ENCODE data around the gene MINDY1. TPM values are rescaled to one million over a fixed set of nuclear protein-coding genes. Genes with fewer than 3 reads are reported as not detected.

The MINDY1 gene
- total and polyA plus RNA-seq, 2 experiments from 2014 or later = 5.8 to 18.5 TPM

DNA sequence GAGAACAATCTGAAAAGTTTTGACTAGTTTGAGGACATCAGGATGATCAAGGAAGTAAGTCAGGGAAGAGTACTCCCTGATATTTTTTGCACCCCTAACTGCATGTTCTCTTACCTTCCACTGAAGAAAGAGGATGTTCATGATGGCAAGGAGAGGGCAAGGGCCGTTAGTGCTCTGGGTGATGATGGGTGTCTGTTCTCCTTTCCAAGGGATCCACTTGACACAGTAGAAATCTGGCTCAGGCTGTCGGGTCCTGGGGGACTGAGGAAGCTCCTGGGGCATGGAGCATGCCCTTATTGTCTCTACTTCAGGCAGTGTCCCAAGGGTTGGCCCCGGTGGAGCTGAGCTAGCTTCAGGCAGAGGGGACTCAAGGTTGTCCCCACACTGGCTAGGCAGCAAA, 4.7 kb downstream of the MINDY1 start:
- no peaks in the 10 kb centered on the region for H3K27me3 ChIP-seq
- H3K9me2 ChIP-seq (replicated peaks; ENCODE audit: insufficient read depth) = no peaks in the 10 kb centered on the region
- no peak overlapping the region for H3K27ac ChIP-seq
- H4K20me1 ChIP-seq (ENCODE audit: insufficient read depth, poor library complexity, severe bottlenecking) = no peaks in the 10 kb centered on the region
- H3K4me1 ChIP-seq (ENCODE audit: insufficient read depth) = peaks cover 34% of the 10 kb centered on the region
- H3K36me3 ChIP-seq (replicated peaks; ENCODE audit: insufficient read depth, low read depth) = no peaks in the 10 kb centered on the region
- TF ChIP-seq, protein P1, sequence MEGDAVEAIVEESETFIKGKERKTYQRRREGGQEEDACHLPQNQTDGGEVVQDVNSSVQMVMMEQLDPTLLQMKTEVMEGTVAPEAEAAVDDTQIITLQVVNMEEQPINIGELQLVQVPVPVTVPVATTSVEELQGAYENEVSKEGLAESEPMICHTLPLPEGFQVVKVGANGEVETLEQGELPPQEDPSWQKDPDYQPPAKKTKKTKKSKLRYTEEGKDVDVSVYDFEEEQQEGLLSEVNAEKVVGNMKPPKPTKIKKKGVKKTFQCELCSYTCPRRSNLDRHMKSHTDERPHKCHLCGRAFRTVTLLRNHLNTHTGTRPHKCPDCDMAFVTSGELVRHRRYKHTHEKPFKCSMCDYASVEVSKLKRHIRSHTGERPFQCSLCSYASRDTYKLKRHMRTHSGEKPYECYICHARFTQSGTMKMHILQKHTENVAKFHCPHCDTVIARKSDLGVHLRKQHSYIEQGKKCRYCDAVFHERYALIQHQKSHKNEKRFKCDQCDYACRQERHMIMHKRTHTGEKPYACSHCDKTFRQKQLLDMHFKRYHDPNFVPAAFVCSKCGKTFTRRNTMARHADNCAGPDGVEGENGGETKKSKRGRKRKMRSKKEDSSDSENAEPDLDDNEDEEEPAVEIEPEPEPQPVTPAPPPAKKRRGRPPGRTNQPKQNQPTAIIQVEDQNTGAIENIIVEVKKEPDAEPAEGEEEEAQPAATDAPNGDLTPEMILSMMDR (IDR thresholded peaks at IDR 0.05; ENCODE audit: poor library complexity) = no peak
- TF ChIP-seq EZH2phosphoT487 (IDR thresholded peaks at IDR 0.05; ENCODE audit: low read depth, severe bottlenecking, unreplicated experiment) (no peak), EZH2 (IDR thresholded peaks at IDR 0.05; ENCODE audit: borderline replicate concordance) (no peak)
- H3K9me3 ChIP-seq (ENCODE audit: low read depth) = no peaks in the 10 kb centered on the region
- H3K4me2 ChIP-seq = no peak overlapping the region
- H2AFZ ChIP-seq = no peak overlapping the region
- no peak overlapping the region for H3K4me3 ChIP-seq
- peaks cover 35% of the 10 kb centered on the region for H3K79me2 ChIP-seq
- no peak for DNase-seq (ENCODE audit: low spot score)
- 91% methylated on average over 3 of the region's 3 CpGs for WGBS (ENCODE audit: low lambda C conversion rate, missing lambda C conversion rate)

DNA sequence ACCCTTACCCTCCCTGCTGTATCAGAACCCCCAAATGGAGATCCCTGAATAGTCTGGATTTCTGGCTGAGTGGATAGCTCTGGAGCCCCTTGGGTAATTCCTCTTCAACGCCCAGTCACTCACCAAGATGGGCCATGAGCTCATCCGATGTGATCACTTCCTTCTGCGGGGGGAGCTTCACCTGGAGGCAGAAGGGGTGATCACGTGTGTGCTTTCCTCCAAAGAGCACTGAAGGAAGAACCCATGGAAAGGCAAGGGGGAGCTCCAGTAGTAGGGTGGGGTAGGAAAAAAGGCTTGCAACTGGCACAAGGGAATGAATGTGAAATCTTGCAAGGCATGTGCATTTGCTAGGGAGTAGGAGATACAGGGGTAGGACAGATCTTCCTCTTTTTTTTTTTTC, 5.1 kb downstream of the MINDY1 start:
- H3K4me1 ChIP-seq (ENCODE audit: insufficient read depth) = peaks cover 31% of the 10 kb centered on the region
- DNase-seq (ENCODE audit: low spot score) = no peak
- no peaks in the 10 kb centered on the region for H4K20me1 ChIP-seq (ENCODE audit: insufficient read depth, poor library complexity, severe bottlenecking)
- H3K36me3 ChIP-seq (replicated peaks; ENCODE audit: insufficient read depth, low read depth) = no peaks in the 10 kb centered on the region
- H3K9me3 ChIP-seq (ENCODE audit: low read depth) = no peaks in the 10 kb centered on the region
- H3K79me2 ChIP-seq = peaks cover 35% of the 10 kb centered on the region
- H3K27me3 ChIP-seq = no peaks in the 10 kb centered on the region
- no peak overlapping the region for H3K4me3 ChIP-seq
- no peak overlapping the region for H3K4me2 ChIP-seq
- TF ChIP-seq EZH2phosphoT487 (IDR thresholded peaks at IDR 0.05; ENCODE audit: low read depth, severe bottlenecking, unreplicated experiment) = no peak
- TF ChIP-seq EZH2 (IDR thresholded peaks at IDR 0.05; ENCODE audit: borderline replicate concordance) = no peak
- TF ChIP-seq, protein P1 (IDR thresholded peaks at IDR 0.05; ENCODE audit: poor library complexity) = no peak
- WGBS (ENCODE audit: low lambda C conversion rate, missing lambda C conversion rate) = 91% methylated on average over 4 of the region's 4 CpGs
- H3K9me2 ChIP-seq (replicated peaks; ENCODE audit: insufficient read depth) = no peaks in the 10 kb centered on the region
- H3K27ac ChIP-seq = no peak overlapping the region
- no peak overlapping the region for H2AFZ ChIP-seq

- Histone ChIP-seq H3K27me3 (no peaks in the 10 kb centered on the region), H3K4me2 (no peak overlapping the region), H3K79me2 (peaks cover 30% of the 10 kb centered on the region), H2AFZ (no peak overlapping the region), H3K9me3 (ENCODE audit: low read depth) (no peaks in the 10 kb centered on the region), H3K9me2 (replicated peaks; ENCODE audit: insufficient read depth) (no peaks in the 10 kb centered on the region), H3K36me3 (replicated peaks; ENCODE audit: insufficient read depth, low read depth) (no peaks in the 10 kb centered on the region), H4K20me1 (ENCODE audit: insufficient read depth, poor library complexity, severe bottlenecking) (no peaks in the 10 kb centered on the region), H3K27ac (no peak overlapping the region), H3K4me3 (no peak overlapping the region), H3K4me1 (ENCODE audit: insufficient read depth) (peaks cover 29% of the 10 kb centered on the region)
- no peak for DNase-seq (ENCODE audit: low spot score)
- TF ChIP-seq, protein P1 (IDR thresholded peaks at IDR 0.05; ENCODE audit: poor library complexity) = no peak
- no peak for TF ChIP-seq EZH2phosphoT487 (IDR thresholded peaks at IDR 0.05; ENCODE audit: low read depth, severe bottlenecking, unreplicated experiment)
- TF ChIP-seq EZH2 (IDR thresholded peaks at IDR 0.05; ENCODE audit: borderline replicate concordance) = no peak
- 95% methylated on average over 3 of the region's 3 CpGs for WGBS (ENCODE audit: low lambda C conversion rate, missing lambda C conversion rate)
Measured at GRCh38 chr1:151000408-151000807, 6.3 kb downstream of the MINDY1 start.

DNA sequence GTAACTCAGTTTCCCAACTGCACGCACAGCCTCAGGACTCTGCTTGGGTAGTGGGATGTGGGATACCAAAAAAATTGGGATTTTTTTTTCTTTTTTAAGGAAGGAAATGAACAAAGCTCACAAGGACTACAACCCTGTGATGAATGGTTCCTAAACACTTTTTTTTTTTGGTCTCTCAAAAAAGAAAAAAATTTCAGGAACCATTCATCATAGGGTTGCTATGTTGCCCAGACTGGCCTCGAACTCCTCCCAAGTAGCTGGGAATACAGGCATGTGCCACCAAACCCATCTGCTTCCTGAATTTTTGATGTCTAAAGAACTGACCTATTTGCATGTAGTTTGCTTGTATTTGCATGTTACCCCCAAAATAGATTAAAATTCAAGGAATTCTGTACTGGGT, 6.8 kb downstream of the MINDY1 start:
- Histone ChIP-seq H3K4me2 (no peak overlapping the region), H2AFZ (no peak overlapping the region), H3K4me1 (ENCODE audit: insufficient read depth) (peaks cover 24% of the 10 kb centered on the region), H3K36me3 (replicated peaks; ENCODE audit: insufficient read depth, low read depth) (no peaks in the 10 kb centered on the region), H3K9me2 (replicated peaks; ENCODE audit: insufficient read depth) (no peaks in the 10 kb centered on the region), H3K27ac (no peak overlapping the region), H3K4me3 (no peak overlapping the region), H3K79me2 (peaks cover 25% of the 10 kb centered on the region), H3K9me3 (ENCODE audit: low read depth) (no peaks in the 10 kb centered on the region), H3K27me3 (no peaks in the 10 kb centered on the region), H4K20me1 (ENCODE audit: insufficient read depth, poor library complexity, severe bottlenecking) (no peaks in the 10 kb centered on the region)
- TF ChIP-seq EZH2 (IDR thresholded peaks at IDR 0.05; ENCODE audit: borderline replicate concordance) = no peak
- TF ChIP-seq, protein P1 (IDR thresholded peaks at IDR 0.05; ENCODE audit: poor library complexity) = no peak
- no peak for TF ChIP-seq EZH2phosphoT487 (IDR thresholded peaks at IDR 0.05; ENCODE audit: low read depth, severe bottlenecking, unreplicated experiment)
- no peak for DNase-seq (ENCODE audit: low spot score)
- 98% methylated on average over 2 of the region's 2 CpGs for WGBS (ENCODE audit: low lambda C conversion rate, missing lambda C conversion rate)
